IPS DF 19.7 (cell line): ENCODE data around the gene SKIL.

Source experiments
- DNase-seq: peaks from one replicate; pipeline ENCODE4 v3.0.0-alpha.2; 2013; ENCODE audit warnings: low read depth, low spot score

The SKIL gene

DNA sequence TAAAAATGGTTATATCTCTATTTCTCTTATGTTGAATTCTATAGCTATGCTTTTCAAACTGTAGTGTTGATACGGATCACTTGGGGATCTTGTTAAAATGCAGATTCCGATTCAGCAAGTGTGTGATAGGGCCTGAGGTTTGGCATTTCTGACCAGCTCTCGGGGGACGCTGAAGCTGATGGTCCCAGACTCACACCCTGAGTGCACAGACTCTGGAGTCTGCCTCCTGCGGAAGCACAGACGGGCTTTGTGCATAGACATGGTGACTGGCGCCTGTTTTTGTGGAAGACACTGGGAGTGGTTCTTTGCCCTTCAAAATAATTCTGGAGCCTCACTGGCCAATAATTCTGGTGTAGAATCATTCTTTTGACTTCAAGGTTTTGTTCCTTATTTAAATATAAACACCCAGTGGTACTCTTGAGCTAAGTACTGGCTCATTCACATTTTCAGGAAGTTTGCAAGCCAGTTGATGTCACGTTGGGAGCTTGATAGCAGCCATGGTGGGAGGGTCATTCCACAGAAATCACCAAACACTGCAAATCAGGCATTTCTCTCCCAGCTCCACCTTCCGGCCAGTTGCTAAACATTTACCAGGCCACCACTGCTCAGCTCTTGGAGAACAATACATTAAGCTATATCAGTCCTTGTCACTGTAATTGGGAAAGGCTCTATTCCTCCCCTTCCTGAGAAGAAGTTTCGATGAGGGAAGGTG lies 80.3 kb downstream of the SKIL start:
- DNase-seq, result no peak

DNA sequence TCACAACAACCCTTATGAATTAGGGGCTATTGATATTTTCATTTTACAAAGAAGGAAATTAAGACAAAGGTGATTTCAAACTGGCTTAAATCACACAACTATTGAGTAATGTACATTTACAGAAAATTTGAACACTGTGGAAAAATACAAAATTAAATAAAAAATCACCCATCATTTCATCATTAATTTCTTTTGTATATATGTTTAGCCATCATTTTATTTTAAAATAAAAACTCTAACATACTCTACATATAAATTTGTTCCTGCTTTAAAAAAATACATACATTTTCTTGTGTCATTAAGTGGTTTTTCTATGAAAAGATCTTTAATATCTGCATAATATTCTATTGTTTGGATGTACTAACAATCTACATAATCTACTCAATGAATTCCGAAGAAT lies 81.3 kb downstream of the SKIL start:
- no peak for DNase-seq

DNA sequence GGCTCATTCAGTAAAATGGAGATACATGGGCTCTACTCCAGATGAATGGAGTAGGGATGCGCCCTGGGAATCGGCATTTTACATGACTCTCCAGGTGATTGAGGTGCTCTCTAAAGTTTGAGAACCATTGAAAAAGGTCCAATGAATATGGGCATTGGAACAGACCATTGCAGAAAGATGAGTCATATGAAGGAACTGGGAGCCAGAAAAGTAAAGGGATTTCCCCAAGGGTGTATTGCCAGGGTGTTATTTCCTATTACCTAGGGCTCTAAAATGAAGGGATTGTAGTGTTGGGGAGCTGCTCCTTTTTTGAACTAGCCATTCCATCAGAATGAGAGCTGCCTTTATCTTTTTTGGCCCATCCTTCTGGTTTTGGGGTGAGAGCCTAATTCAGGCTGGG lies 82.8 kb downstream of the SKIL start:
- DNase-seq, result no peak

DNA sequence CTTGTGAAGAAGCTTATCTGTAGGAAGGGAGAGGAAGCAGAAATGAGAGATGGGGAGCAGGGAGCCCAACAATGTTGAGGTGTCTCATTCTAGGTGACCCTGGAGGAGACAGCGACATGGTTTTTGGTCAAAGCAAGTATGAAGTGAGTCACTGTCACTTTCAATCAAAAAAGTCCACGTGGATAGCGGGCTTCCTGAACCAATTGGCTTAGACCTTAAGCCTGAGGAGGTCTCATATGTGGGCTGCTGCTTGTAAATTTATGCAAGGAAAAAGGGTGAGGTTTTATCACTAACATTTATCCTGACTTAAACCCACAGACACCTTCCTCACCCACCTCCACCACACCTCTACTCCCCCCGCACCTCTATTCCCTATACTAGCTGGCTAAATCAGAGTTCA lies 83.9 kb downstream of the SKIL start:
- no peak for DNase-seq

DNA sequence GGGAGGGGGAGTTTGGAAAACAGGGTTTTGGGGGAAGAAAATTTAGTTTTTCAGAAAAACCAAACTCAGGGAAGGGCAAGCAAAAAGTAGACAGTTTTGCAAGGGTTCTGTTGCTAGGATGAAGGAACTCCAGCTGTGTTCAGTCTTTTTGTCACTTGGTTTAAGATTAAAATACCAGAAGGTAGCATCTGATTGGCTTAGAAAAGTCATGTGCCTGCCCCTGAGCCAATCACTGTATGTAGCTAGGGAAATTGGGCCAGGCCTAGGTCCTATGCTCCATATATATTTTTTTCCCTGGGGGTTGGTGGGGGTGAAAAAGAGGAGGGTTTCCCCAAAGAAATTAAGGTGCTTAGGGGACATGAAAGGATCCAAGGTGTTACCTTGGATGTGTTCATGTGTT lies 85.4 kb downstream of the SKIL start:
- DNase-seq, result no peak

DNA sequence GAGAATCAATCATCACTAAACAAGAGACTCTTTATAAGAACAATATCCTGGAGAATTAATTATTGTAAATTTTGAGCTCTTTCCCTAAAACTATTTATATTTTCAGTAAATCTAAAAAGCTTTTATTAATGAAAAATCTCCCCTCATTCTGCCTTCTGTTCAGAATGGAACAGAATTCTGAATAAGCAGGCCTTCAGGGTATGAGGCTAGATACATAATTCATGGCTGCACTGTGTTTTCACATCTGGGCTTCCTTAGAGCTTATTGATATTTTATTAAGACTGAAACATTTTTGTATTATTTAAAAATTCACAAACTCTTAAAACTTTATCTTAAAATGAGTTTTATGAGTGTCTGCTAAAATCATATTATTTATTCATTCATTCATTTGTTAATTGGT lies 85.9 kb downstream of the SKIL start:
- DNase-seq, result no peak
